ENCODE results near the gene LCN12.

LCN12 gene

GRCh38 chr9:136974817-136975535 lies 22.9 kb downstream of the LCN12 start:
- no peak for DNase-seq

- no peak for DNase-seq
Measured at GRCh38 chr9:136975644-136976043, 23.6 kb downstream of the LCN12 start.

GRCh38 chr9:136977223-136977622 lies 25.1 kb downstream of the LCN12 start, which contains the start of gene PTGDS:
Gene PTGDS (plus strand): TSS chr9:136977504. CDS start chr9:136977579, 75 bp downstream.
- DNase-seq: no peak

- DNase-seq: no peak
Measured at GRCh38 chr9:136977649-136978072, 25.6 kb downstream of the LCN12 start.

- DNase-seq: no peak
Measured at GRCh38 chr9:136978073-136978864, 26.2 kb downstream of the LCN12 start.

GRCh38 chr9:136978865-136979544 lies 26.9 kb downstream of the LCN12 start:
- DNase-seq: no peak

- no peak for DNase-seq
Measured at GRCh38 chr9:136979769-136980587, 27.9 kb downstream of the LCN12 start.

- no peak for DNase-seq
Measured at GRCh38 chr9:136980669-136981478, 28.8 kb downstream of the LCN12 start.

- DNase-seq: no peak
Measured at GRCh38 chr9:136981588-136982231, 29.6 kb downstream of the LCN12 start.

GRCh38 chr9:136982232-136983051 lies 30.4 kb downstream of the LCN12 start, which contains the start of gene LCNL1:
Gene LCNL1 (plus strand): TSS chr9:136982993. CDS start chr9:136983587, 594 bp downstream.
- DNase-seq: no peak

GRCh38 chr9:136983167-136983566 lies 31.1 kb downstream of the LCN12 start:
- no peak for DNase-seq

GRCh38 chr9:136983656-136984314 lies 31.7 kb downstream of the LCN12 start:
- DNase-seq: no peak

GRCh38 chr9:136984464-136985026 lies 32.5 kb downstream of the LCN12 start:
- DNase-seq: no peak

- DNase-seq: no peak
Measured at GRCh38 chr9:136985027-136985602, 33.0 kb downstream of the LCN12 start.

GRCh38 chr9:136985853-136986252 lies 33.8 kb downstream of the LCN12 start:
- no peak for DNase-seq

GRCh38 chr9:136988872-136989271 lies 36.8 kb downstream of the LCN12 start:
- DNase-seq: no peak

- DNase-seq: no peak
Measured at GRCh38 chr9:136990242-136990911, 38.3 kb downstream of the LCN12 start.

Data from Kasumi-1 (cell line).